Activated CD4-positive, alpha-beta memory T cell treated with anti-CD3 and anti-CD28 coated beads for 36 hours (primary cell): ENCODE data around the gene CRYBA2. TPM values are rescaled to one million over a fixed set of nuclear protein-coding genes. Genes with fewer than 3 reads are reported as not detected.

Experiments used
- CTCF ChIA-PET: fragments of 350-600 bp; sonication (Branson Sonifier 250); formaldehyde crosslinking; loops from one replicate; lab custom pipeline; 2021; ENCODE audit warnings: antibody characterized with exemption, inconsistent platforms; lab: Charles Lee
- POLR2A ChIA-PET: fragments of 350-600 bp; sonication (Branson Sonifier 250); formaldehyde crosslinking; loops from one replicate; lab custom pipeline; 2021; ENCODE audit warnings: antibody characterized with exemption; lab: Charles Lee
- DNase-seq: peaks from one replicate; pipeline ENCODE4 v3.0.0-alpha.2; 2020
- H3K27ac Mint-ChIP-seq: one replicate; pipeline ENCODE4 v1.8.0; 2021; ENCODE audit warnings: mixed read lengths
- H3K27me3 Mint-ChIP-seq: one replicate; pipeline ENCODE4 v1.8.0; 2021; ENCODE audit warnings: mixed read lengths
- H3K36me3 Mint-ChIP-seq: one replicate; pipeline ENCODE4 v1.8.0; 2021; ENCODE audit warnings: mixed read lengths
- H3K4me1 Mint-ChIP-seq: one replicate; pipeline ENCODE4 v1.8.0; 2021; ENCODE audit warnings: low read depth, mixed read lengths
- H3K4me3 Mint-ChIP-seq: one replicate; pipeline ENCODE4 v1.8.0; 2021; ENCODE audit warnings: mild to moderate bottlenecking, mixed read lengths
- H3K9me3 Mint-ChIP-seq: one replicate; pipeline ENCODE4 v1.8.0; 2021; ENCODE audit warnings: mixed read lengths
- intact Hi-C: fragments of 100-400 bp; cut with micrococcal nuclease; formaldehyde crosslinking; loops from one replicate; pipeline ENCODE4 v1.15.1; 2023
- microRNA-seq: library from miRNA; unstranded; fragments of <30 nt; microRNA quantifications from one replicate; pipeline ENCODE4 v1.2.0, GENCODE V29; 2022; ENCODE audit warnings: borderline number of aligned reads, borderline microRNAs expressed, borderline replicate concordance
- total RNA-seq, 2 experiments: library from RNA; stranded (reverse); gene quantifications; one replicate each; pipeline ENCODE4 v1.2.3, GENCODE V29; 2021

CRYBA2 gene
- total RNA-seq, 2 experiments from 2014 or later: not detected

- CTCF ChIA-PET: interaction anchor here (0.9 to 2.4 kb wide), 8 partner anchors 21 to 335 kb away, joined by 3 to 10 read pairs (median 4); no protein-coding TSS in a partner anchor
- no peak for DNase-seq
- no peak overlapping the region for H3K4me3 Mint-ChIP-seq
- peaks cover 57% of the 10 kb centered on the region for H3K27me3 Mint-ChIP-seq
- POLR2A ChIA-PET: interaction anchor here (0.6 kb wide), 1 partner anchor 298 kb away, joined by 3 read pairs; no protein-coding TSS in a partner anchor
- H3K27ac Mint-ChIP-seq: no peak overlapping the region
- intact Hi-C loops: no loop called here
- H3K9me3 Mint-ChIP-seq: no peaks in the 10 kb centered on the region
- H3K36me3 Mint-ChIP-seq: no peaks in the 10 kb centered on the region
- peaks cover 14% of the 10 kb centered on the region for H3K4me1 Mint-ChIP-seq
Measured at GRCh38 chr2:218958276-218958675, 34.9 kb downstream of the CRYBA2 start.

GRCh38 chr2:218957671-218958070, 35.6 kb downstream of the CRYBA2 start:
- intact Hi-C loops: no loop called here
- CTCF ChIA-PET: interaction anchor here (1.2 to 2.4 kb wide), 4 partner anchors 23 to 82 kb away, joined by 3 to 7 read pairs (median 4); no protein-coding TSS in a partner anchor

GRCh38 chr2:218956039-218956438, 37.2 kb downstream of the CRYBA2 start:
- intact Hi-C loops: no loop called here
- no peak for DNase-seq
- CTCF ChIA-PET: interaction anchor here (2.2 to 2.4 kb wide), 2 partner anchors 58 to 80 kb away, joined by 4 to 7 read pairs; no protein-coding TSS in a partner anchor
- no peak overlapping the region for H3K27ac Mint-ChIP-seq
- no peak overlapping the region for H3K4me3 Mint-ChIP-seq
- peaks cover 9% of the 10 kb centered on the region for H3K4me1 Mint-ChIP-seq
- H3K9me3 Mint-ChIP-seq: no peaks in the 10 kb centered on the region
- POLR2A ChIA-PET: no interaction called here
- H3K36me3 Mint-ChIP-seq: no peaks in the 10 kb centered on the region
- H3K27me3 Mint-ChIP-seq: peaks cover 38% of the 10 kb centered on the region

More at GRCh38 chr2:218957671-218958070, 35.6 kb downstream of the CRYBA2 start:
- POLR2A ChIA-PET: interaction anchor here (0.6 kb wide), 1 partner anchor 297 kb away, joined by 3 read pairs; no protein-coding TSS in a partner anchor
- peaks cover 51% of the 10 kb centered on the region for H3K27me3 Mint-ChIP-seq
- H3K27ac Mint-ChIP-seq: no peak overlapping the region
- H3K9me3 Mint-ChIP-seq: no peaks in the 10 kb centered on the region
- H3K4me1 Mint-ChIP-seq: peaks cover 14% of the 10 kb centered on the region
- H3K4me3 Mint-ChIP-seq: no peak overlapping the region
- no peak for DNase-seq
- H3K36me3 Mint-ChIP-seq: no peaks in the 10 kb centered on the region

GRCh38 chr2:218954541-218955300, 38.5 kb downstream of the CRYBA2 start:
- ChIA-PET CTCF (interaction anchor here (0.9 to 1.1 kb wide), 2 partner anchors 26 to 57 kb away, joined by 3 to 4 read pairs; no protein-coding TSS in a partner anchor), POLR2A (no interaction called here)
- H3K4me1 Mint-ChIP-seq: peaks cover 5% of the 10 kb centered on the region
- no peak overlapping the region for H3K4me3 Mint-ChIP-seq
- intact Hi-C loops: no loop called here
- DNase-seq: no peak
- no peaks in the 10 kb centered on the region for H3K36me3 Mint-ChIP-seq
- peaks cover 36% of the 10 kb centered on the region for H3K27me3 Mint-ChIP-seq
- H3K9me3 Mint-ChIP-seq: no peaks in the 10 kb centered on the region
- H3K27ac Mint-ChIP-seq: no peak overlapping the region

- POLR2A ChIA-PET: no interaction called here
- no peak for DNase-seq
- Mint-ChIP-seq H3K36me3 (no peaks in the 10 kb centered on the region), H3K4me3 (no peak overlapping the region), H3K4me1 (no peaks in the 10 kb centered on the region), H3K27ac (no peak overlapping the region), H3K27me3 (peaks cover 27% of the 10 kb centered on the region), H3K9me3 (no peaks in the 10 kb centered on the region)
- intact Hi-C loops: no loop called here
- CTCF ChIA-PET: interaction anchor here (0.8 to 1.1 kb wide), 2 partner anchors 27 to 55 kb away, joined by 3 to 5 read pairs; no protein-coding TSS in a partner anchor
Measured at GRCh38 chr2:218953366-218953954, 39.8 kb downstream of the CRYBA2 start.

GRCh38 chr2:218952160-218952559, 41.1 kb downstream of the CRYBA2 start:
- no peaks in the 10 kb centered on the region for H3K9me3 Mint-ChIP-seq
- H3K4me3 Mint-ChIP-seq: no peak overlapping the region
- ChIA-PET POLR2A (no interaction called here), CTCF (no interaction called here)
- H3K27ac Mint-ChIP-seq: no peak overlapping the region
- H3K4me1 Mint-ChIP-seq: no peaks in the 10 kb centered on the region
- no peak for DNase-seq
- intact Hi-C loops: no loop called here
- peaks cover 16% of the 10 kb centered on the region for H3K27me3 Mint-ChIP-seq
- H3K36me3 Mint-ChIP-seq: no peaks in the 10 kb centered on the region

- H3K9me3 Mint-ChIP-seq: no peaks in the 10 kb centered on the region
- H3K4me1 Mint-ChIP-seq: no peaks in the 10 kb centered on the region
- no peaks in the 10 kb centered on the region for H3K36me3 Mint-ChIP-seq
- peaks cover 32% of the 10 kb centered on the region for H3K27me3 Mint-ChIP-seq
- ChIA-PET POLR2A (no interaction called here), CTCF (no interaction called here)
- H3K4me3 Mint-ChIP-seq: no peak overlapping the region
- H3K27ac Mint-ChIP-seq: no peak overlapping the region
- intact Hi-C loops: no loop called here
- DNase-seq: no peak
Measured at GRCh38 chr2:218946621-218947020, 46.6 kb downstream of the CRYBA2 start.

GRCh38 chr2:218944759-218945404, 48.3 kb downstream of the CRYBA2 start:
- intact Hi-C loops: no loop called here
- DNase-seq: no peak
- Mint-ChIP-seq H3K36me3 (no peaks in the 10 kb centered on the region), H3K27me3 (peaks cover 27% of the 10 kb centered on the region), H3K9me3 (no peaks in the 10 kb centered on the region), H3K4me1 (no peaks in the 10 kb centered on the region), H3K27ac (no peak overlapping the region), H3K4me3 (no peak overlapping the region)
- CTCF ChIA-PET: interaction anchor here (0.6 to 1.3 kb wide), 2 partner anchors 35 to 266 kb away, joined by 3 read pairs; no protein-coding TSS in a partner anchor
- POLR2A ChIA-PET: no interaction called here

Small RNA genes lying within 50 kb of the gene (microRNA-seq; reads per million reads assigned to microRNA genes)
- 5.1 reads per million, percentile 14 among the genes with 10 or more reads in this experiment for gene MIR375

Other genes with a start within 250 kb of the CRYBA2 start
- gene CYP27A1, start 211.3 kb downstream of the CRYBA2 start, total RNA-seq: under 1 TPM in 1 of 2 experiments, not detected in 1; 0.10 TPM
- not detected for gene PRKAG3, start 161.6 kb downstream of the CRYBA2 start, total RNA-seq
- under 1 TPM; 0.31 to 0.40 TPM for gene WNT6, start 133.6 kb downstream of the CRYBA2 start, total RNA-seq
- gene WNT10A, start 112.6 kb downstream of the CRYBA2 start, total RNA-seq: 1 to 10 TPM; 5.0 to 5.2 TPM
- not detected for gene CDK5R2, start 33.8 kb downstream of the CRYBA2 start, total RNA-seq
- not detected for gene FEV, start 8.2 kb downstream of the CRYBA2 start, total RNA-seq
- gene CFAP65, start 48.1 kb upstream of the CRYBA2 start, total RNA-seq: not detected
- under 1 TPM in 1 of 2 experiments, not detected in 1; 0.10 TPM for gene IHH, start 67.5 kb upstream of the CRYBA2 start, total RNA-seq
- 10 to 100 TPM; 17.7 to 18.6 TPM for gene NHEJ1, start 167.4 kb upstream of the CRYBA2 start, total RNA-seq
- 1 to 10 TPM; 1.1 to 2.3 TPM for gene SLC23A3, start 176.6 kb upstream of the CRYBA2 start, total RNA-seq
- 10 to 100 TPM; 42.0 to 43.4 TPM for gene CNPPD1, start 183.5 kb upstream of the CRYBA2 start, total RNA-seq
- gene RETREG2, start 184.9 kb upstream of the CRYBA2 start, total RNA-seq: 10 to 100 TPM; 60.3 to 67.9 TPM
- gene ZFAND2B, start 213.4 kb upstream of the CRYBA2 start, total RNA-seq: 10 to 100 TPM; 31.9 to 34.4 TPM
- 10 to 100 TPM; 11.5 to 11.7 TPM for gene ABCB6, start 225.5 kb upstream of the CRYBA2 start, total RNA-seq
- 10 to 100 TPM; 34.7 to 39.5 TPM for gene ATG9A, start 236.2 kb upstream of the CRYBA2 start, total RNA-seq
- 10 to 100 TPM; 97.0 to 97.5 TPM for gene ANKZF1, start 236.4 kb upstream of the CRYBA2 start, total RNA-seq